Stimulated activated CD8-positive, alpha-beta memory T cell treated with anti-CD3 and anti-CD28 coated beads, Interleukin-12 subunit alpha, Interleukin-12 subunit beta, amount 100 ng/mL, for 24 hours (primary cell): Measurements from ENCODE around the gene GABARAP.
A peak's percentile ranks its signal among the peaks of the same experiment; 100 is the strongest.

ENCODE experiments used
- DNase-seq: peaks from one replicate; pipeline ENCODE4 v3.0.0-alpha.2; 2020; ENCODE audit errors: extremely low read depth

Gene GABARAP

DNA sequence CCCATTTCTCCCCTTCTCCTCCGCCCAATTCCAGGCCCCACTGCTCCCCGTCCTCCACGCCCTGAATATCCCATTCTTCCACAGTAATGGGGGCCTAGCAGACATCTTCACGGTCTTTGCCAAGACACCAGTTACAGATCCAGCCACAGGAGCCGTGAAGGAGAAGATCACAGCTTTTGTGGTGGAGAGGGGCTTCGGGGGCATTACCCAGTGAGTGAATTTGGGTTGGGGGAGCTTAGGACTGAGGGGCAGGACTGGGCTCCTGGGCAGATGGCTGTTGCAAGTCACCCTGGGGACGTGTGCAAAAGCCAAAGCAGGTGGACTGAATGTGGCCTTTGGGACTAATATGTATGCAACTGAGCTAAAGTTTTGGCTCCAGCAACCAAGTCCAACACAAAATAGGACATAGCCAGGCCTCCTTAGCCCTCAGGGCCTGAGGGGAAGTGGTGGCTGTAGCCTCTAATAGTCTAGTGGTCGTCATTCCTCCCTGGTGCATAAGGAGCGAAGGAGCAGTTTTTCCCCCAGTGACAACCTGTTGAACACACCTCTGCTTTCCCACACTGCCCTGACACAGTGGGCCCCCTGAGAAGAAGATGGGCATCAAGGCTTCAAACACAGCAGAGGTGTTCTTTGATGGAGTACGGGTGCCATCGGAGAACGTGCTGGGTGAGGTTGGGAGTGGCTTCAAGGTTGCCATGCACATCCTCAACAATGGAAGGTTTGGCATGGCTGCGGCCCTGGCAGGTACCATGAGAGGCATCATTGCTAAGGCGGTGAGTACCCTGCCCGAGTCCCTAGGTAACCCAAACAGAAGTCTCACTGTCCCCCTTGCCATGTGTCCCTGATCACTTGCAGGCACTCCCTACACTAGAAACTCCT, 19.9 kb downstream of the GABARAP start:
- no peak for DNase-seq

DNA sequence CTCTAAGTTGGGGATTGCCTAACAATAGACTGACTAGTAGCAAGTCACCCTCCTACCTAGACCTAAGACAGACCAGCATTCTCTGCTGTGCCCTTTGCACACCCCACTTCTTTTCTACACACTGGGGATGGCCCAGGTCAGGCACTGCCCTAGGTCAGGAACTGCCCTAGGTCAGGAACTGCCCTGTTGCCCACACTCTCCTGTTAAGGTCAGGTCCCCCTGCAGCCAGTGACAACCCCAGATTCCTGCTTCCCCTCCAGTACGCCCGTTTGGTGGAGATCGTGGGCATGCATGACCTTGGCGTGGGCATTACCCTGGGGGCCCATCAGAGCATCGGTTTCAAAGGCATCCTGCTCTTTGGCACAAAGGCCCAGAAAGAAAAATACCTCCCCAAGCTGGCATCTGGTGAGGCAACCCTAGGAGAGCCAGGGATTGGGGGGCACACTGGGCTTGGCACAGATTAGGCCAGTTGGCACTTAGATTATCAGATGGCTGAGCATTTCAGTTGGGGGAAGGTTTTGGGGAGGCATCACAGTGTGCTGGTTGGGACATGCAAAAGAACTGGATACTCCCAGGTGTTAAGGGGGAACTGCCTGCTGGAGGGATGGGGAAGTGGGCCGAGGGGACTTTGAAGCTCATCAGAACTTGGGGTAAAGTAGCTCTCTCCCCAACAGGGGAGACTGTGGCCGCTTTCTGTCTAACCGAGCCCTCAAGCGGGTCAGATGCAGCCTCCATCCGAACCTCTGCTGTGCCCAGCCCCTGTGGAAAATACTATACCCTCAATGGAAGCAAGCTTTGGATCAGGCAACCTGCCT, 20.8 kb downstream of the GABARAP start:
- DNase-seq, result no peak

GRCh38 chr17:7220593-7221277, 21.5 kb downstream of the GABARAP start:
- no peak for DNase-seq

- DNase-seq, result no peak
Observed at GRCh38 chr17:7219812-7220592, 22.2 kb downstream of the GABARAP start, which contains the start of the genes ACADVL and DLG4. ACADVL (plus strand) TSS chr17:7219938; CDS start chr17:7219985, 47 bp downstream. DLG4 (minus strand) TSS chr17:7219836.

DNA sequence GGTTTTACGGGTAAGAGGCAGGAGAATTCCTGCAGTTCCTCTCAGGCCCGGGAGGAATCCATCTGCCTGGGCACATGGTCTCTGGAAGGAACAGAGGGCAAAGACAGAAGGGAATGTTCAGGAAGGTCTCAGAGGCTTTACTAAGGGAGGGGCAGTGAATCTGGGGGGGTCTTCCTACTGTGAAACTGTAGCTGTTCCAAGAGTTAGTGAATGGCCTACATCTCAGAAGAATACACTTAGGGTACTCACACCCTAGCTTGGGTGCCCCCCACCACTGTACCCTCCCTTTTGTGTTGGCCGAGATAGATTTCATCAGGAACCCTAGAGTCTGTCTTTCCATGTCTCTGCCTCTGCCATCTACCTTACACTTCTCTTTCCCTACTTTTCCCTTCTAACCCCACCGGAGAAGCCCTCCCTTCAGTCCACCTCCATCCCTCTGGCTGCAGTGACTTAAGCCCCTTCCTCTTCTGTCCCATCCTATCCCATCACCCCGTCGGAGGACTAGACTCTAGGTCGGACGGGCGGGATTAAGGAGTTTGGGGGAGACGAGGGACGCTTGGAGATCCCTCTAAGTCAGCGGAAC, 22.9 kb downstream of the GABARAP start:
- DNase-seq, result no peak

- no peak for DNase-seq
Observed at GRCh38 chr17:7218758-7219157, 23.5 kb downstream of the GABARAP start.

GRCh38 chr17:7218166-7218565, 24.1 kb downstream of the GABARAP start:
- no peak for DNase-seq

- DNase-seq, result no peak
Observed at GRCh38 chr17:7217113-7217987, 24.9 kb downstream of the GABARAP start.

- no peak for DNase-seq
Observed at GRCh38 chr17:7216242-7217112, 25.8 kb downstream of the GABARAP start.

- no peak for DNase-seq
Observed at GRCh38 chr17:7215652-7216180, 26.5 kb downstream of the GABARAP start.

DNA sequence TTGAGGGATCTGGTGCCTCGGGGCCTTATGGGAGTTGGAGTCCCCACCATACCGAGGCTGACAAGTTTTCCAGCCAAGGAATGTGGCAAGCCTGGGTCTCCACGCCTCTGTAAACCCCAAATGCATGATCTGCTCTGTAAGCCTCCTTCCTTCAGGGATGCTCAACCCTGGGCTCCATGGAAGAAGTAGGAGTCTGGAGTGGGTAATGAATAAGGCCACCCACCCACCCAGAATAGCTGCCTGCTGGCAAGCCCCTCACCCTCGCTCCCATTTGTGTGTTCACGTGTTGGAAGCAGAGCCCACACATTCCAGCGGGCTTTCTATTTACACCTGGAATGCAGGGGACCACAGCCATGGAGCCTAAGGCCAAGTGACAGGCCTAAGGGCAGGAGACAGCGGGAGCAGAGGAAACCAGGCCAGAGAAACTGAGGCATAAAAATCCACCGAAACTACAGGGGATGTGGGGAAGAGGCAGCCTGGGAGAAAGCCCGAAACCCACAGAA, 27.1 kb downstream of the GABARAP start:
- DNase-seq, result no peak

DNA sequence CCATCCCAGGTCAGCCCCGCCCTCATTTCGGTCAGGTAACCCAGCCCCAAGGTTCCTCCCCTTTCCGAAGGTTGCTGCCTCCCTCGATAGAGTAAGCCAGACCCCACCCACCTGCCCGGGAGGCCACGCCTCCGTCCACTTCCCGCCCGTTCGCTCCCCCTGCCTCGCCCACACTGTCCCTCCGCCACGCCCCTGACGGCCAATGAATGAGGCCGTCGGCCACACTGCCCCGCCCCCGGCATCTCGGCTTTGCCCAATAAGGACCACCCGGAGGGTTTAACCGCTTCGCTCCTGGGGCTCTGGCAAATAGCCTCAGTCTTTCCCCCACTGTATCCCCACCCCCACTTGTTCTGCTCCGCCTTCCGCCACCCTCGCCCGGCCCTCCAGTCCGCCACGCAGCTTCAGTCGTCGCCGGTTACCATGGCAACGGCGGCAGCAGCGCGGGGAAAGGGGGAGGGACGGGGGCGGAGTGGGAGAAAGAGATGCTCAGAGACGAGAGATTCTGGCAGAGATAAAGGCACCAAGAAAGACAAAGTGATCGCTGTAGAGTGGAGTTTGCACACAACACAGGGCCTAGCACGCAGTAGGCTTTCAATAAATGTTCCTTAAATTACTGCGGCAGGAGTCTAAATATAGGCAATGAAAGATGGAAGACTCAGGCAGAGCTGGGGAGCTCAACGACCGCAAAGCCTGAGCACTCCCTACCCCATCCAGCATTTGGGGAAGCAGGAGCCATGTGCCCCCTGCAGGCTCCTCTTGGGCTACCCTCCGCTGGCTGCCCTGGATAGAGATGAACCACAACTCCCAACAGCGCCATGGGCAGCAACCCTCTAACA, 27.7 kb downstream of the GABARAP start:
- peak; percentile 99 for DNase-seq

DNA sequence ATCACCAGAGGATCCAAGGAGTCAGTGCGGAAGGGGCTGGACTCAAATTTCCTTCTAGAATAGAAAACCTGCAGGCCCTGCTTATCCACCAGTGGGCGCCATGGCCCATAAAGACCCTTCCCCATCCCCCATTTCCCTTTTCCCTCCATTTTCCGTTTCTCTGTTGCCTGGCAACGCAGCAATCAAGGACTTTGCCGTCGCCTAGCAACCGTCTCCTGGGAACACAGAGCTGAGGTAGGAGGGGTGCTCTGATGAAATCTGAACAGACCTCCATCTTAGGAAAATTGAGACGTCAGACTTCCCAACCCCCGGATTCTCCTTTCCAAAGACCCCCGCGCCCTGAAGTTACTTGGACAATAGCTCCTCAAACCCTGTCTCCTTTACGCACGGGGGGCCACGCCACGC, 28.4 kb downstream of the GABARAP start:
- DNase-seq, result no peak

- DNase-seq, result no peak
Observed at GRCh38 chr17:7211491-7212273, 30.6 kb downstream of the GABARAP start.

DNA sequence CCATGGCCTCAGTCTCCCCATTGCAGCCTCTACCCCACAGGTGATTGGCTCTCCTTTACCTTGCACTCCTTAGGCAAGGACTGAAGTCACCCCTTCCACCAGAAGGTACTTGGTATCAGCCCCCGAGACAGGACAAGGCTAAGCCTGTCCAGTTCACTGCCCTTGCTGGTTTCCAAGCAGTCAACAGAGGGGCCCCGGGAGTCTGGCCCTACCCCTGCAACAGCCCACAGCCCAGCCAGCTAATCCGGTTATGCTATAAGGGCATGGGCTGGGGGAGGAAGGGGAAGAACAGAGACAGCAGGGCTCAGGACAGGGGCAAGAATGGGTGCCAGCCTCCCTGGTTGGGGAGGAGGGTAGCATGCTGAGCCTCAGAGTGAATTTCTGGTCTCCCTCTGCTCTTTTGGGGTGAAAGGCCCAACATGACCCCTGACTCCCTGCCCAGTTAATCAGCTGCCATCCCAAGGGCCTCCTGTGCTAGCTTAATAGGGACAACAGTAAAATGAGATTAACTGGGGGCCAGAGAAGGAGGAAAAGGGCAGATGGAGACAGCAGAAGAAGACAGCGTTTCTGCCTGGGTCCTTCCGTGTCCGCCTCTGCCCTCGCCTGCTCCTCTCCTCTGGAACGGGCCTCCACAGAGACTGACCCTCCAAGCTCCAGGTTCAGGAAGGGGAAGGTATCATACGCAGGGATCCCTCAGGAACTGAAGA, 33.3 kb downstream of the GABARAP start:
- DNase-seq, result no peak

- DNase-seq, result no peak
Observed at GRCh38 chr17:7208027-7208571, 34.1 kb downstream of the GABARAP start.
